Measurements from ENCODE around the gene CD2.

- TF ChIP-seq POLR2A (IDR thresholded peaks at IDR 0.05; ENCODE audit: low read depth, low read length) = no peak
- no peak for TF ChIP-seq CTCF (IDR thresholded peaks at IDR 0.05; ENCODE audit: extremely low read depth in 1 of 2, insufficient read depth in 1 of 2, low read depth in 1 of 2, low read length in 2 of 2)
- no peak for TF ChIP-seq FOS (IDR thresholded peaks at IDR 0.05; ENCODE audit: borderline replicate concordance, insufficient read depth, low read length)
Observed at GRCh38 chr1:116769561-116769977, 15.3 kb downstream of the CD2 start.
